Anterior cingulate cortex (tissue), 58 donors: Measurements from ENCODE around the gene STAP2.
A peak's percentile ranks its signal among the peaks of the same experiment; 100 is the strongest.

Experiments
- DNase-seq, 58 donors: peaks; one replicate each; lab custom pipeline; 2025; lab: John Stamatoyannopoulos, UW

The STAP2 gene

GRCh38 chr19:4338441-4339355, at the start of gene STAP2:
STAP2 (minus strand) TSS chr19:4338827; CDS start chr19:4338753, 74 bp downstream.
- no peak for DNase-seq

- peak in 33 of 58 donors; percentile 10 to 79 (median 44) for DNase-seq
These were observed 47.6 kb upstream of the STAP2 start for GRCh38 chr19:4386041-4386782.

GRCh38 chr19:4385291-4386040, 46.8 kb upstream of the STAP2 start:
- DNase-seq, result peak in 3 of 58 donors; percentile 27 to 36 (median 35)

GRCh38 chr19:4380254-4380727, 41.7 kb upstream of the STAP2 start:
- no peak for DNase-seq

- DNase-seq, result peak in 1 of 58 donors; percentile 24
These were observed 41.0 kb upstream of the STAP2 start for GRCh38 chr19:4379383-4380253.

GRCh38 chr19:4378886-4379285, 40.3 kb upstream of the STAP2 start:
- no peak for DNase-seq

GRCh38 chr19:4376991-4377781, 38.6 kb upstream of the STAP2 start:
- no peak for DNase-seq

GRCh38 chr19:4376671-4376990, 38.0 kb upstream of the STAP2 start:
- no peak for DNase-seq

- DNase-seq, result no peak
These were observed 37.5 kb upstream of the STAP2 start for GRCh38 chr19:4376028-4376670.

GRCh38 chr19:4375164-4376027, 36.8 kb upstream of the STAP2 start:
- DNase-seq, result peak in 40 of 58 donors; percentile 26 to 74 (median 50)

- DNase-seq, result peak in 5 of 58 donors; percentile 43 to 75 (median 64)
These were observed 36.0 kb upstream of the STAP2 start for GRCh38 chr19:4374498-4375163.

- DNase-seq, result peak in 49 of 58 donors; percentile 29 to 88 (median 69)
These were observed 35.2 kb upstream of the STAP2 start for GRCh38 chr19:4373601-4374497.

- no peak for DNase-seq
These were observed 34.4 kb upstream of the STAP2 start for GRCh38 chr19:4373013-4373367.

GRCh38 chr19:4372165-4373012, 33.8 kb upstream of the STAP2 start:
- peak in 3 of 58 donors; percentile 19 to 37 (median 22) for DNase-seq
